Eye (tissue), 1 donor: ENCODE measurements around the gene SLC9A7.
A peak's percentile ranks its signal among the peaks of the same experiment; 100 is the strongest.
"Not testable (repeated sequence)": the region's sequence is repeated elsewhere in the genome, so short reads cannot be mapped to it uniquely, and the experiment has no call there.

Experiments used
- DNase-seq: peaks from one replicate; pipeline ENCODE4 v3.0.0-alpha.2; 2015

The SLC9A7 gene

DNA sequence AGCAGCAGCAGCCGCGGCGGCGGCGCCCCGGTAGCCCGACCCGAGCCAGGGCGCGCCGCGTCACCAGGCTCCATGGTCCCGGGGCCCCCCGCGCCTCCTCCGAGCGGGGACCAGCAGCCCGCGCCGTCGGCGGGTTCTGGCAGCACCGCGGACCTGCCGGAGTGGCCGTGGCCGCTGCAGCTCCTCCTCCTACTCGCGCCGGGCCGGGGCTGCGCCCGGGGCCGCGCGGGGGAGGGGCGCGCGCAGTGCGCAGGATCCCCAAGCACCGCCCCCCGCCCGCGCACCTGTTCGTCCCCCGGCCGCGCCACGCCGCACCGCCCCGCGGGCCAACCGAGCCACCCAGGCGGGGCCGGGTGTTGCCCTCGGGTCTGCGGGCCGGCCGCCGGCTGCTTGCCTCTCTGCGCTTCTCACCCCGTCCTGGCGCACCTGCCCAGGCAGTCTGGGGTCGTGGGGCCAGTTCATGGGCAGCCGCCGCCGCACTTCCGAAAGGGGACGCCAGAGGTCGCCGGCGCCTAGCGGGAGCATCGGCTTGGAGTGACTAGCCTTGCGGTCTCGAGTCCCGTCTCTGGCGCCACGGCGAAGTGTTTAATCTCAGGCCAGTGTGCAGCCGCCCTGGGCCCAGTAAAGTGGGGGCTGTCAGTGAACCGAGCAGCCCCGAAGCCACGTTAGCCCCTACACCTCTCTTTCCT, at the start of gene SLC9A7:
Gene SLC9A7 (minus strand): TSS at position 163 of the 689 bp plus-strand sequence. CDS start 89 bp downstream, at position 74.
- peak; percentile 85 for DNase-seq

DNA sequence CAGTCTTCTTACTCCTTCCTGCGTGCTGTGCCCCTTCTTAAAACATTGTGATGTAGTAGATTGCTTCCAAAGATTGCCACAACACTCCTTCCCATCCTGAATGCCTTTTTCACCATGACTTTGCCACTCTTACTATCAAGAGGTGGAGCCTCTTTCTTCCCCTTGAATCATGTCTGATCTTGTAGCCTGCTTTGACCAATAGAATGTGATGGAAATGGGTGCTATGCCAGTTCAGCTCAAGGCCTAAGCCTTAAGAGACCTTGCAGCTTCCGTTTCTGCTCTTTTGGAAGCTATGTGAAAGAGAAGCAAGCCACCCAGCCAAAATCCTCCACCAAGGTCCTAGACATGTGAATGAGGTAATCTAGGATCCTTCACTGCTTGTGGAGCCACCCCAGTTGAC, 46.4 kb upstream of the SLC9A7 start:
- no peak for DNase-seq

DNA sequence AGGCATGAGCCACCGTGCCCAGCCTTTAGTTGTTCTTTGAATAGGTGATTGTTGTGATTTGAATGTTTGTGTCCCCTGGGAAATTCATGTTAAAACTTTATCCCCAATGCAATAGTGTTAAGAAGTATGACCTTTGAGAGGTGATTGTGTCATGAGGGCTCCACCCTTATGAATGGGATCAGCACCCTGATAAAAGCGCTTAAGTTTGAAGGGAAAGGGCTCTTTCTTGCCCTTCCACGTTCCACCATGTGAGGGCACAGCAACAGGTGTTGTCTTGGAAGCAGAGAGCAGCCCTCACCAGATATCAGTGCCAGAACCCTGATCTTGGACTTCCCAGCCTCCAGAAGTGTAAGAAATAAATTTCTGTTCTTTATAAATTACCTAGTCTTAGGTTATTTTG, 44.2 kb upstream of the SLC9A7 start:
- no peak for DNase-seq

DNA sequence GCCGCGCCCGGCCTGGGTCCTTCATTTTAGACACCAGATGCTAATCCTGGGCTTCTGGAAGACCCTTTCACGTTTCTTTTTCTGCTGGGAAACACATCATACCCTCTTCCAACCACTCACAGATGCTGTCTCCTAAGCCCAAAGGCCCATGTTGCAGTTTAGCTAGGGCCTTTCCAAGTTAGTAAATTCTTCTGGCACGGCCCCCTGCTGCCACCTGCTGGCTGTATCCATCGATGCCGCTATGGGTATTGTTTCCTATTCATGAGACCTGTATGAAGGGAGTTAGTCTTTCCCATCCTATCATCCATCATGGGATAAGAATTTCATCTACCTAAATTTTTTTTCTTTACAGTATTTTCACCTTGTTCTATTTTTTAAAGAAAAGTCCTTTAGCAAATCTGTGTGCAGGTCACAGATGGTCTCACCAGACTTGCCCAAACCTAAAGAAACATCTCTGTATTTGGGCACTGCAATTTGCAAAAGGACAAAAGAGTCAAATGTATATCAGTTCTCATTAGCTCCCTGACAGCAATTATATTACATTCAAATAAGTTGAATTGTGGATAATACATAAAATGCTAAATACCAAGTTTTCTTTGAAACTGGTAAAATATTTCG, 37.8 kb upstream of the SLC9A7 start:
- peak; percentile 79 for DNase-seq

DNA sequence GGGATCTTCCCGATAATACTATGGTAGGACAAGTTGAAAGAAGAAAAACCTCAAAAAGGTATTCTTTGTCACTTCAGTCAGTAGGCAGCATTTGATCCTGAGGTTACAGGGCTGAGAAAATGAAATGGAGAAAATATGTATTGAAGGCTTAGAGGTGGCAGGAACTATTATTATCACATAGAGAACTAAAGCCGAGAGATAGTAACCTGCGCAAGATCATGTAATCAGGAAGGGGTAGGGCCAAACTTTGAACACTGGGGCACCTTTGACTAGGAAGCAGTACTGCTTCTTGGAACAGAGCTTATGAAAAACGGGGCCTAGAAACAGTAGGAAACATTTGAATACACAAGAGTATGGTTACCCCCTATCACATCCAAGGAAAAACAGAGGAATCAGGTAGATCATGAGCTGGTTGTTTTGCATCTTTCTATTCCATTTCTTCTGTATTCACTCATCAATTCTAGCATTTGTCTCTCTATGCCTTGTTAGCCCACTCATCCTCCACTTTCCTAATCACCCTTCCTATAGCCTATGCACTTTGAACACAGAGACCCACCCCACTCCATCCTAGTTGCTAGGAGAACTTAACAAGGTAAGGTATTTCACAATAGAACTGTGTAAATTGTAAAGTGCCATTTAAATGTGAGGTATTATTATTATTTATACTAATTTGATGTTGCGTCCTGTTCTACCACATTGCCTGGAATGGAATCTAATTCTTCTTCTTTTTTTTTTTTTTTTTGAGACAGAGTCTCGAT, 34.6 kb upstream of the SLC9A7 start:
- DNase-seq = no peak

DNA sequence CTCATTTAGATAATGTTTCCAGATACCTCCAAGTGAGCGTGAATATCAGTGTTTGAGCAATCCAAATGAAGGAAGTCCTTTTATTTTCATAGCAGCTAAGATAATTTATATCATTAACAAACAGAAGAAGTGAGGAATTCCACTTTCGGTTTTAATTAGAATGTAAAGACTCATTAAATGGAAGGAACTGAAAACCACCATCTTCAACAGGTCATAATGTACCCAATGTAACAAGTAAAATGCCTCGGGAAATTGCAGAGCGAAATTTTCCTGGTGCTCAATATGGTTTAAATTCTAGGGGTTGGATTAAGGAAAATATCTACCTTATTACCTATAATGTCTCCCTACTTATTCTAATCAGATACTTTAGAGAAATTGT, 33.9 kb upstream of the SLC9A7 start:
- DNase-seq = no peak

DNA sequence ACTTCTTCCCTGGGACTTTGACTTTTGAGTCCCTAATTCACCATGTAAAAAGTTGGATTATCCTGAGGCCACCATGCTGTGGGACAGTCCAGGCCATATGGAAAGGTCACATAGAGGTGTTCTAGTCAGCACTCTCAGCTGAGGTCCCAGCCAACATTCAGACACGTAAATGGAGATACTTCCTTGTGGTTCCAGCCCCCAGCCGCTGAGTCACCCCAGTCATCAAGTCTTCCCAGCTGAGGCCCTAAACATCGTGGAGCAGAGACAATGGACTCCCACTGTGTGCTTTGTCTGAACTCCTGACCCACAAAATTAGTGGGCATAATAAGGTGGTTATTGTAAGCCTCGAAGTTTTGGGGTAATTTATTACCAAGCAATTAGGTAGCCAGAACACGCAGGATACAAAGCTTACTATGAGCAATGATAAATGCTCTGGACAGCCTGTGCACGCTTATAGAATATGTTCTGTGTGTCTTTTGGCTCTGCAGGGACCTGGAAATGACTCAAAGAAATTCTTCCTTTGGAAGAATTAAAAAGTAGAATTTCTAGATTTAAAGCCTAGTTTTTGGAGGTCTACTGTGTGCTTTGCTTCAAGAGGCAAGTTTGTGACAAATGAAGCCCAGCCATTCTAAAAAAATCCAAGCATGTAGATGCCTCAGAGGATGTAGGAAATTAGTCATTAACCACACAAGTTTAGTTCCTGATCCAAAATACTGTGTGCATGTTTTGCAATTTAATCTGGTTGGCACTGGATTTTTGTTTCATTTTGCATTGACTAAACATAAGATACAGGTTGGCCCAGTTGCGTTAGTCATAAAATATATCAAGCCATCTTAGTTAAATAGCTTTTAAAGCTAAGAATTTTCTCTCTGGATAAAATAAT, 33.2 kb upstream of the SLC9A7 start:
- DNase-seq = peak; percentile 64

DNA sequence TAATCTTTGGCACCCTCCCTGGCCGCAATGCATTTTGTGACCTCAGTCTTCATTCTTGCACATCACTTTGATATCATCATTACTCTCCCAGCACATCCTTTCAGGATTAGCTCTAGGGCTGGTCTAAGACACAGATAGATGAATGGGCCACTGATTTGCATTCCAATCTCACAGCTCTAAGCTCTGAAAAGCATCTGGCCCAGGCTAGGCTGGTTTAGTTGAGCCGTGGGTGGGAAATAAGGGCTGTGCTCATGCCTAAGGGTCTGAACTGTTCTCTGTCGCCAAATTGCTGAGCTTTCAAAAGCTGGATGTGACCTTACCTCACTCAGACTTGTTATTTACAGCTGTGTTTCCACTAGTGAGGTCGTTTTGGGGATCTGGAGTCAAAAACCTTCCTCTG, 30.0 kb upstream of the SLC9A7 start:
- no peak for DNase-seq

DNA sequence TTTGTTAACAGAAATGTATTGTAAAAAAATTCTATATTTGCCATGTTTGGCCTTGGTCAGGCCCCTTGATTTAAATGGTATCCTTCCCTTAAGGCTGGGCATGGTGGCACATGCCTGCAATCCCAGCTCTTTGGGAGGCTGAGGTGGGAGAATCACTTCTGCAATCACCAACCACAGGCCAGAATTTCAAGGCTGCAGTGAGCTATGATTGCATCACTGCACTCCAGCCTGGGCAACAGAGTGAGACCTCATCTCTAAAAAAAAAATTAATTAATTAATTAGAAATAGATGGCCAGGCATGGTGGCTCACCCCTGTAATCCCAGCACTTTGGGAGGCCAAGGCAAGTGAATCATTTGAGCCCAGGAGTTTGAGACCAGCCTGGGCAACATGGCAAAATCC, 25.5 kb upstream of the SLC9A7 start:
- DNase-seq = not testable (repeated sequence)

DNA sequence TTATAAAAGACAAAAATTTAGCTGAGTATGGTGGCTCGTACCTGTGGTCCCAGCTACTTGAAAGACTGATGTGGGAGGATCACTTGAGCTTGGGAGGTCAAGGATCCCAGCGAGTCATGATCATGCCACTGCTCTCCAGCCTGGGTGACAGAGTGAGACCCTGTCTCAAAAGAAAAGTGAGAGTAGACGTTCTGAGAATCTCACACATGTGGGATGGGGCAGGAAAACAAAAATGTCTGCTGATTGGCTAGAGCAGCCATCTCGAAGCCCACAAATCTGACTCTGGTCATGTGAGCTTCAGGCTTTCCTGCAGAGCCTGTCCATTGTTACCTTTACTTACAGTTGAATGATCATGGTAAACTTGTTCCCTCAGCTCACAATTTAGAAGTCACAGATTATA, 23.1 kb upstream of the SLC9A7 start:
- no peak for DNase-seq

DNA sequence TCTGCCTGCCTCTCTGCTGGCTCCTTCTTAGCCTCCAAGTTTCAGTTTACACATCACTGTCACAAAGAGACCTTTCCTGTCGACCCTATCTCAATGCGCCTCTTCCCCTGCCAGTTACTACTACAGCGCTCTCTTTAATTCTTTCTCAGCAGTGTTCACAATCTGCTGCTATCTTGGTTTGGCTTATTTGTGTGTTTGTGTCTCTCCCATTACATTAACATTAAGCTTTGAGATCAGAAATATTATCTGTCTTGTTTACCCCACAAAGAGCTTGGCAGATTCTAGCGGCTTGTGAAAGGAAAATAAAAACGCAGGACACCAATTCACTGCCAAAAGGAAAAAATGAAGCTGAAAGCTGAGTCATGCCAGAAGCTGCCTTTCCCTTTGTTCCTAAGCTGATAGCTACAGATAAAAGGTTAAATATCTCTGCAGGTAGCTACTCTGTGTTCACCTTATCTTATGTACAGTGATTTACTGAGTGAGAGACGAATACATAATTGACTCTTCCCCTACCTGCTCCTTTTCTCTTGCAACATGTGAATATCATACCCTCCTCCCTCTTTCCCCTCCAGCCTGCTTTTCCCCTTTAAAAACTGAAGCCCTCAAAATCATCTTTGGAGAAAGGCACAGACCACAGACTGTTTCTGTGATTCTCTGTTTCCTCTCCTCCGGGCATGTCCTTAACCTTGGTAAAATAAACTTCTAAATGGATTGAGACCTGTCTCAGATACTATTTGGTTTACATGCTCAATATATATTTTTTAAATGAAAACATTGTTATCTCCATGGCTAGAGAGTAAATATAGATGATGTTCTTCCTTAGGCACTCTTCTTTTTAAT, 19.3 kb upstream of the SLC9A7 start:
- DNase-seq = no peak

DNA sequence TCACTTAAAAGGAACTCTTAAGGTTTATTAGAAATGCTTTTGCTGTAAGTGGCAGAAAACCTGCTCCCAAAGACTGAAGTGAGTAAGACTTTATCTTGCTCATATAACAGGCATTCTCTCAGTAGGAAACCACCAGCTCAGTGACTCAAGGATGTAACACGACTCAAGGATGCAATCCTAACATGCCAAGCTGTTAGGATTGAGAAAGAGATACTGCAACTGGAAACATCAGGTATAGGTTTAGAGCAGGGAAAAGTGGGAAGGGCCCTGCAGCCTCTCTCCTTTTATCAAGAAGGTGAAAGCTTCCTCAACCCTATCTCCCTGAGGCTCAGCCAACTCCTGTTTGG, 11.9 kb upstream of the SLC9A7 start:
- DNase-seq = no peak

DNA sequence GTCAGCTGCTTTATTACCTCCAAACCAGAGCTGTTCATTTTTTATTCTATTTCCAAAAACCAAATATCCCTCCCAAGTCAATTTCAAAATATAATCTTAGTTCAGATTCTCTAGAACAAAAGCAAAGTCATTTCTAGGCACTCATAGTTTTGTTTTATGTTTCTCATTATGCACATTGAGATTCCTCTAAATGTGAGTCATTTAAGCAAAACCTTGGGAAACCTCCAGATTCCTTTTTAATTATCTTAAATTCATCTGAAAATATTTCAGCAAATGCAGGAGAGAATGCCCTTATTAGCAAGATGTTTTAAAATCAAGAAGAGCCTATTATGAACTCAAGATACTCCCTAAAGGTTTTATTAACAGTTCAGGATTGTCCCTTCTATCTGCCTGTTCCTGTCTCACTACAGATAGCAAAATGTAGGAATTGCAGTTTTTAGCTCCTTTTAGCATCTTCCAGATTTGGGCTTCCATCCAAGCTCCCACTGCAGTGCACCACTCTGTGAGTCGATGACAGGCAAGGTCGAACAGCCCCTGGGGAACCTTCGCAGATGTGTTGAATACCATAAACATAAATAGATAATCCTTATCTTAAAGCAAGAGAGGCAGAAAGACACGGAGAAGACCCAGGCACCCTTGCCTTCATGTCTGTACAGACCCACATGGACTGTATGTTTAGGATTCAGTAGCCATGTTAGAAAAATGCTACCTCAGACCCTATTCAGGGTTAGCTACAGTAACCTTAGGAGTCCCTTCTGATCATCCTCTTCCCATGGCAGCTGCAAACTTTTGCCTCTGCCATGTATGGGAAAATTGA, 11.3 kb upstream of the SLC9A7 start:
- no peak for DNase-seq

DNA sequence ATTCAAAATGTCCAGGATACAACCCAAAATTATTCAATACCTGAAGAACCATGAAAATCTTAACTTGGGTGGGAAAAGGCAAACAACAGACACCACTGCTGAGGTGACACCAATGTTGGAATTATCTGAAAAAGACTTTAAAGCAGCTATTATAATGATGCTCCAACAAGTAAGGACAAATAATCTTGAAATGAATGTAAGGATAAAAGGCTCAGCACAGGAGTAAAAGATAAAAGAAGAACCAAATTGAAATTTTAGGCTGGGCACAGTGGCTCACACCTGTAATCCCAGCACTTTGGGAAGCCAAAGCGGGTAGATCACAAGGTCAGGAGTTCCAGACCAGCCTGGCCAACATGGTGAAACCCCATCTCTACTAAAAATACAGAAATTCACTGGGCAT, 4.0 kb upstream of the SLC9A7 start:
- no peak for DNase-seq

DNA sequence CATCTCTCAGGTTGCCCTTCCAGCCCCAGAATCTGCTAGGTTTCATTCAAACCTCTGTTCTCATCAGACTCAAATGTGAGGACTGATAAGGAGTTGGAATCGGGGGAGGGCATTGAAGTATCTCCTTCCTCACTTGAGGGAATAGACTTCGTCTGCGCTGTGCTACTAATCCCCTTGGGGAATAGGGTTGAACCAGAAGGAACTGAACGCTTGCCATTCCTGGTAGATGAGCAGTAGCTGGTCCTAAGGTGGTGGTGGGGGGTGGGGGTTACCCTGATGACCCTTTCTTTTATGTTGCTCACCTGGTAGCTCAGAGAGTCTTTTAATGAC, 692 bp upstream of the SLC9A7 start:
- no peak for DNase-seq

DNA sequence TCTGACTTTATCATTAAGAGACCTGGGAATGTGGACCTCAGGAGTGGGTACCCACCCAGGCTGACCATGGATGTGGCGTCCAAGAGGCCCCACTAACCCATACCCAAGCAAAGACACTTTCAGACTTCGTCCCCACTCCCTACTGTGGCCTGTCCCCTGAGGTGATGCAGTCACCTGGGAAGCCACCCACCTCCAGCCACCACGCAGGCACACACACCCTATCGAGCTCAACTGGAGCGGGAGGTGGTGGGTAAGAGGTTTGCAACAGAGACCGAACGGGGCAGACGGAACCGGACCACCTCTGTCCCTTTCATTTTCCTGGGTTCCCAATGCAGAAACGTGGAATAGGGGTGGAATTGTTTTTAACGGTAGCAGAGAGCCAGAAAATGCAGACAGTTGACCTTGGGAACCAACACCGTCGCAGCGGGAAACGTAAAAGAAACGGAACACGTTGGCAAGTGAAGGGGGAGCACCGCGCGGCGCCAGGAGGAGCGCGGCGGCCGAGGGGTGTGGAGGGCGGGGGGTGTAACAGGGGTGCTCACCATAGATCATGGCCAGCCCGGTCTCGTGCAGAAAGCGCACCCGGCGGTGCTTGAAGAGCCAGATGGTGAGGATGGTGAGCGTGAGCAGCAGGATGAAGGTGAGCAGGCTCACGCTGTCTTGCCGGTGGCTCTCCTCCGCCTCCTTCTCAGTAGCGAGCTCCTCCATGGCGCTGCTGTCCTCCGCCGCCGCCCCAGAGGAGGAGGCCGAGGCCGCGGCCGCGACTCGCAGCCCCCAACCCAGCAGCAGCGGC, 559 bp downstream of the SLC9A7 start:
- DNase-seq = no peak

DNA sequence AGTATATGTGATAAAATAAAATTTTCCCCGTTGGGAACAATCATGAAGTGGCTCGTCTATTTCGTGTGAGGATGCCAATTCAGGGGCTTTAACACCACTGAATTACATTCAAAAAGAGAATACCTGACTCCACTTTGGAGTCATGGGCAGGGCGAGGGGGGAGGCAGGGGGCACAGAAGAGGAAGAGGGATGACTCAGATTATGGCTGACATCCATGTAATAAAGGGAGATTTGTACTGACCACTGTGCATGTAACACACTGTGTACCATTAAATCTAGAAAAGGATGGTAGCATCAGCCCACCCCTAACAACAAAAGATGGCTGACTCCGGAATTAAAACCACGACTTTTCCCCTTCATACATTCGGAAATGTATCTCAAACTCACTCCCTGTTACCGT, 1.3 kb downstream of the SLC9A7 start:
- no peak for DNase-seq

DNA sequence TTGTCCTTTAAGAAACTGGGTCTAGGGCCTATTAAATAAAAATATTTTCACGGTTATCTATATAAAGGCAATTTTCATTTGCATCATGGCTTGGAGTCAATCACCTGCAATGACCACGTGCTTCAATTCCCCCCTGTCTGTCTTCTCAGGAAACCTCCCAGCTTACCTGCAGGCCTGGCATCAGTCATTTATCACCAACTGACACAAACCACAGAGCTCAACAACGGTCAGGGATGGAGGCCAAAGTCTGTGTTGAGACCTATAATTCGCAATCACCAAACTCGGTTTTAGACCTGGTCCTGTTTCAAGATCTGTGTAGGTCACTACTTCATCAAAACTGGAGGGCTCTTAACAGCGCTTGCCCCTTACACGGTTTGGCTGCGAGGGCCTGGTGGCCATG, 1.9 kb downstream of the SLC9A7 start:
- no peak for DNase-seq

DNA sequence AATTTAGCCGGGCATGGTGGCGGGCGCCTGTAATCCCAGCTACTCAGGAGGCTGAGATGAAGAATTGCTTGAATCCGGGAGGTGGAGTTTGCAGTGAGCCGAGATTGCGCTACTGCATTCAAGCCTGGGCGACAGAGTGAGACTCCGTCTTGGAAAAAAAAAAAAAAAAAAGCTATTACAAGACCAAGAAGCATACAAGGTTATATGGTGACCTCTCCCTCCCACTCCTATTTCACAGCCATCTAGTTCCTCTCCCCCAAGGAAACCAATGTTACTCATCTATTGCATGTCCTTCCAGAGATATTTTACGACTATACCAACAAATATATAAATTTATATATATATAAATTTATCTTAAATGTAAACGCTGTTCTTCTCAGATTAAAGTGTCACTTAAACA, 3.2 kb downstream of the SLC9A7 start:
- no peak for DNase-seq

DNA sequence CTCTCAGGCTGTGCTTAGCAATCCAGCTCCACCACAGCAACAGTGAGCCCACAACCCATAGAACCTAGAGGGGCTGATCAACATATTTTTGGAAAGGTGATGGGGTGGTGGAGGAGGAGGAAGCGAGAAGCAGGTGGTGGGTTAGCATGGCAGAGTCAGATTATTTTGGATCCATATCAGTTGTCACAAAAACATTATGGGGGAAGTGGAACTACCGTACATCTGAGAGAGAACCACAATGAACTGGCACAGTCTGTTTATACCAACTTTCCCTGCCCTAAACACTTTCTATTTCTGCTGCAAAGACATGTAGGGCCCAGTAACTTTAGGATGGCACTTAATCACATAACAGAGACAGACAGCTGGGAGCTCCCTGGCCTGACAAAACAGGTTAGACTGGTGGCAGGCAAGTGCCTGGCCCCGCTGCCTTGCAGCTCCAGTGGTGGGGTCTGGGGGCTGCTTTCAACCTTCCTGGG, 4.3 kb downstream of the SLC9A7 start:
- DNase-seq = no peak

DNA sequence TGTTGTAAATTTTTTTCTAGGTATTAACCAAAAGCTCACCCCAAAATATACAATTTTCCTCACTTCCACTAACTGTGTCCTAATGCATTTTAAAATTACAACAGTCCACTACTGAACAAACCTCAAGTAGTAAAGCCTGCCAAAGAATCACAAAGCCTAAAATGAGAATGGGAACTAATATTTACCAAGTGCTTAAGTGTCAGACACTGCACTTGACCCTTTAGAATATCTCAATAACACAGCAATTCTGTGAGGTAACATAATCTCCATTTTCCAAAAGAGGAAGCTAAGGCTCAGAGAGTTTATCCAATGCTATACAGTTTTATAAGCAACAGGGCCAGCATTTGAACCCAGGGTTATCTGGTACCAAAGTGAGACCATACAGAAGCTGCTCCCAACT, 4.9 kb downstream of the SLC9A7 start:
- no peak for DNase-seq
